ENCODE data around the gene TBC1D14. TPM values are rescaled to one million over a fixed set of nuclear protein-coding genes. Genes with fewer than 3 reads are reported as not detected.

Gene TBC1D14
- total and polyA plus RNA-seq, 10 of the 15 experiments (the other 5 are each of a cell fraction or from before 2014, with no cell fraction given), result 0.87 to 39.3 (median 30.1) TPM

DNA sequence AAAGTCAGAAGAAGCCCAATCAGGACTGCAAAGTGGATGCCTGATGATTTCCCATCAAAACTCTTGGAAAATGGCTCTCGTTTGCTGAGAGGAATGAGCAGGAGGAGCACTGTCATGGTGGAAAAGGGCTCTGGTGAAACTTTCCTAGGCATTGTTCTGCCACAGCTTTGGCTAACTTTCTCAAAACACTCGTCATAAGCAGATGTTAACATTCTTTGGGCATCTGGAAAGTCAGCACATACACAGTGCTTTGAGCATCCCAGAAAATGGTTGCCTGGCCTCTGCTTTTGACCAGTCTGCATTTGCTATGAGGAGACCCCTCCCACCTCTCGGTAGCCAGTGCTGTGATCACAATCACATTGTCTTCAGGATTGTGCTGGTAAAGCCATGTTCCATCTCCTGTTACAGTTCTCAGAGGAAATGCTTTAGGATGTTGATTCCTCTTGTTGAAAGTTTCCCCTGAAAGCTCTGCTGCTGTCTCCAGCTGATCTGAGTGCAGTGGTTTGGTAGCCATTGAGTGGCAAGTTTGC, 25.2 kb upstream of the TBC1D14 start:
- no peak for DNase-seq (ENCODE audit: low read depth, low spot score)
- no peak overlapping the region for H2AFZ ChIP-seq (ENCODE audit: control insufficient read depth, low read depth, low read length)
- ChIA-PET RAD21 (ENCODE audit: unreplicated experiment) (interaction anchor here (1.5 to 3.3 kb wide), 3 partner anchors 11 to 164 kb away, joined by 4 to 15 read pairs (median 13); no protein-coding TSS in a partner anchor), CTCF (interaction anchor here (1.0 to 6.6 kb wide), 4 partner anchors 11 to 196 kb away, joined by 3 to 64 read pairs (median 40); partner anchors contain the start of gene BLOC1S4), SMC1A (ENCODE audit: uncharacterized antibody, unreplicated experiment) (interaction anchor here (1.9 to 2.7 kb wide), 5 partner anchors 11 to 168 kb away, joined by 9 to 20 read pairs (median 18); partner anchors contain the start of gene BLOC1S4), POLR2A (no interaction called here)
- WGBS (ENCODE audit: insufficient coverage, insufficient replicate concordance, low lambda C conversion rate, missing lambda C conversion rate), result 79% methylated on average over 3 of the region's 3 CpGs
- ATAC-seq, result no peak
- no peaks in the 10 kb centered on the region for H3K79me2 ChIP-seq (ENCODE audit: control insufficient read depth, insufficient read depth, low read length)
- no peaks in the 10 kb centered on the region for H3K4me1 ChIP-seq (ENCODE audit: control insufficient read depth, insufficient read depth, low read length)
- no peaks in the 10 kb centered on the region for H3K27me3 ChIP-seq (replicated peaks in 1 of 2; ENCODE audit: control insufficient read depth in 2 of 2, insufficient read depth in 2 of 2, low read length in 1 of 2)
- in situ Hi-C loops (cut with MboI), result no loop called here
- no peaks in the 10 kb centered on the region; the same call in 2 of the 3 replicates for H3K9me3 ChIP-seq (replicated peaks; ENCODE audit: control insufficient read depth, insufficient read depth, low read length)
- H3K4me3 ChIP-seq, result no peak overlapping the region
- H3K4me2 ChIP-seq (ENCODE audit: control insufficient read depth, insufficient read depth), result no peak overlapping the region
- intact Hi-C loops (cut with micrococcal nuclease; ENCODE audit: unreplicated experiment), result no loop called here
- no peak overlapping the region for H3K27ac ChIP-seq (ENCODE audit: control insufficient read depth, insufficient read depth)
- no peak for FAIRE-seq
- H3K36me3 ChIP-seq (ENCODE audit: control insufficient read depth in 2 of 2, insufficient read depth in 2 of 2, low read length in 1 of 2), result peaks cover 7 to 10% of the 10 kb centered on the region in 2 experiments; a peak in 3 of 4 replicates
- no peak overlapping the region for H3K9ac ChIP-seq (ENCODE audit: control insufficient read depth, insufficient read depth, low read length)
- BruUV-seq (replicated peaks), result no TSS peak
- H4K20me1 ChIP-seq (ENCODE audit: control insufficient read depth, insufficient read depth), result no peaks in the 10 kb centered on the region
- no peak for TF ChIP-seq SMARCA5 (IDR thresholded peaks at IDR 0.05)
- TF ChIP-seq, protein P1, sequence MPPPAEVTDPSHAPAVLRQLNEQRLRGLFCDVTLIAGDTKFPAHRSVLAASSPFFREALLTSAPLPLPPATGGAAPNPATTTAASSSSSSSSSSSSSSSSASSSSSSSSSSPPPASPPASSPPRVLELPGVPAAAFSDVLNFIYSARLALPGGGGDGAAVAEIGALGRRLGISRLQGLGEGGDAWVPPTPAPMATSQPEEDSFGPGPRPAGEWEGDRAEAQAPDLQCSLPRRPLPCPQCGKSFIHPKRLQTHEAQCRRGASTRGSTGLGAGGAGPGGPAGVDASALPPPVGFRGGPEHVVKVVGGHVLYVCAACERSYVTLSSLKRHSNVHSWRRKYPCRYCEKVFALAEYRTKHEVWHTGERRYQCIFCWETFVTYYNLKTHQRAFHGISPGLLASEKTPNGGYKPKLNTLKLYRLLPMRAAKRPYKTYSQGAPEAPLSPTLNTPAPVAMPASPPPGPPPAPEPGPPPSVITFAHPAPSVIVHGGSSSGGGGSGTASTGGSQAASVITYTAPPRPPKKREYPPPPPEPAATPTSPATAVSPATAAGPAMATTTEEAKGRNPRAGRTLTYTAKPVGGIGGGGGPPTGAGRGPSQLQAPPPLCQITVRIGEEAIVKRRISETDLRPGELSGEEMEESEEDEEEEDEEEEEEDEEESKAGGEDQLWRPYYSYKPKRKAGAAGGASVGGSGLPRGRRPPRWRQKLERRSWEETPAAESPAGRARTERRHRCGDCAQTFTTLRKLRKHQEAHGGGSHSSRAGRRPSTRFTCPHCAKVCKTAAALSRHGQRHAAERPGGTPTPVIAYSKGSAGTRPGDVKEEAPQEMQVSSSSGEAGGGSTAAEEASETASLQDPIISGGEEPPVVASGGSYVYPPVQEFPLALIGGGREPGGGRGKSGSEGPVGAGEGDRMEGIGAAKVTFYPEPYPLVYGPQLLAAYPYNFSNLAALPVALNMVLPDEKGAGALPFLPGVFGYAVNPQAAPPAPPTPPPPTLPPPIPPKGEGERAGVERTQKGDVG (CRISPR knock-in tag; IDR thresholded peaks at IDR 0.05), result no peak
- TF ChIP-seq, protein P2, sequence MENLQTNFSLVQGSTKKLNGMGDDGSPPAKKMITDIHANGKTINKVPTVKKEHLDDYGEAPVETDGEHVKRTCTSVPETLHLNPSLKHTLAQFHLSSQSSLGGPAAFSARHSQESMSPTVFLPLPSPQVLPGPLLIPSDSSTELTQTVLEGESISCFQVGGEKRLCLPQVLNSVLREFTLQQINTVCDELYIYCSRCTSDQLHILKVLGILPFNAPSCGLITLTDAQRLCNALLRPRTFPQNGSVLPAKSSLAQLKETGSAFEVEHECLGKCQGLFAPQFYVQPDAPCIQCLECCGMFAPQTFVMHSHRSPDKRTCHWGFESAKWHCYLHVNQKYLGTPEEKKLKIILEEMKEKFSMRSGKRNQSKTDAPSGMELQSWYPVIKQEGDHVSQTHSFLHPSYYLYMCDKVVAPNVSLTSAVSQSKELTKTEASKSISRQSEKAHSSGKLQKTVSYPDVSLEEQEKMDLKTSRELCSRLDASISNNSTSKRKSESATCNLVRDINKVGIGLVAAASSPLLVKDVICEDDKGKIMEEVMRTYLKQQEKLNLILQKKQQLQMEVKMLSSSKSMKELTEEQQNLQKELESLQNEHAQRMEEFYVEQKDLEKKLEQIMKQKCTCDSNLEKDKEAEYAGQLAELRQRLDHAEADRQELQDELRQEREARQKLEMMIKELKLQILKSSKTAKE (IDR thresholded peaks at IDR 0.05; ENCODE audit: low read depth, poor library complexity, severe bottlenecking), result no peak
- TF ChIP-seq, protein P3, sequence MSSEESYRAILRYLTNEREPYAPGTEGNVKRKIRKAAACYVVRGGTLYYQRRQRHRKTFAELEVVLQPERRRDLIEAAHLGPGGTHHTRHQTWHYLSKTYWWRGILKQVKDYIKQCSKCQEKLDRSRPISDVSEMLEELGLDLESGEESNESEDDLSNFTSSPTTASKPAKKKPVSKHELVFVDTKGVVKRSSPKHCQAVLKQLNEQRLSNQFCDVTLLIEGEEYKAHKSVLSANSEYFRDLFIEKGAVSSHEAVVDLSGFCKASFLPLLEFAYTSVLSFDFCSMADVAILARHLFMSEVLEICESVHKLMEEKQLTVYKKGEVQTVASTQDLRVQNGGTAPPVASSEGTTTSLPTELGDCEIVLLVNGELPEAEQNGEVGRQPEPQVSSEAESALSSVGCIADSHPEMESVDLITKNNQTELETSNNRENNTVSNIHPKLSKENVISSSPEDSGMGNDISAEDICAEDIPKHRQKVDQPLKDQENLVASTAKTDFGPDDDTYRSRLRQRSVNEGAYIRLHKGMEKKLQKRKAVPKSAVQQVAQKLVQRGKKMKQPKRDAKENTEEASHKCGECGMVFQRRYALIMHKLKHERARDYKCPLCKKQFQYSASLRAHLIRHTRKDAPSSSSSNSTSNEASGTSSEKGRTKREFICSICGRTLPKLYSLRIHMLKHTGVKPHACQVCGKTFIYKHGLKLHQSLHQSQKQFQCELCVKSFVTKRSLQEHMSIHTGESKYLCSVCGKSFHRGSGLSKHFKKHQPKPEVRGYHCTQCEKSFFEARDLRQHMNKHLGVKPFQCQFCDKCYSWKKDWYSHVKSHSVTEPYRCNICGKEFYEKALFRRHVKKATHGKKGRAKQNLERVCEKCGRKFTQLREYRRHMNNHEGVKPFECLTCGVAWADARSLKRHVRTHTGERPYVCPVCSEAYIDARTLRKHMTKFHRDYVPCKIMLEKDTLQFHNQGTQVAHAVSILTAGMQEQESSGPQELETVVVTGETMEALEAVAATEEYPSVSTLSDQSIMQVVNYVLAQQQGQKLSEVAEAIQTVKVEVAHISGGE (CRISPR knock-in tag; IDR thresholded peaks at IDR 0.05), result no peak
- TF ChIP-seq, protein P4, sequence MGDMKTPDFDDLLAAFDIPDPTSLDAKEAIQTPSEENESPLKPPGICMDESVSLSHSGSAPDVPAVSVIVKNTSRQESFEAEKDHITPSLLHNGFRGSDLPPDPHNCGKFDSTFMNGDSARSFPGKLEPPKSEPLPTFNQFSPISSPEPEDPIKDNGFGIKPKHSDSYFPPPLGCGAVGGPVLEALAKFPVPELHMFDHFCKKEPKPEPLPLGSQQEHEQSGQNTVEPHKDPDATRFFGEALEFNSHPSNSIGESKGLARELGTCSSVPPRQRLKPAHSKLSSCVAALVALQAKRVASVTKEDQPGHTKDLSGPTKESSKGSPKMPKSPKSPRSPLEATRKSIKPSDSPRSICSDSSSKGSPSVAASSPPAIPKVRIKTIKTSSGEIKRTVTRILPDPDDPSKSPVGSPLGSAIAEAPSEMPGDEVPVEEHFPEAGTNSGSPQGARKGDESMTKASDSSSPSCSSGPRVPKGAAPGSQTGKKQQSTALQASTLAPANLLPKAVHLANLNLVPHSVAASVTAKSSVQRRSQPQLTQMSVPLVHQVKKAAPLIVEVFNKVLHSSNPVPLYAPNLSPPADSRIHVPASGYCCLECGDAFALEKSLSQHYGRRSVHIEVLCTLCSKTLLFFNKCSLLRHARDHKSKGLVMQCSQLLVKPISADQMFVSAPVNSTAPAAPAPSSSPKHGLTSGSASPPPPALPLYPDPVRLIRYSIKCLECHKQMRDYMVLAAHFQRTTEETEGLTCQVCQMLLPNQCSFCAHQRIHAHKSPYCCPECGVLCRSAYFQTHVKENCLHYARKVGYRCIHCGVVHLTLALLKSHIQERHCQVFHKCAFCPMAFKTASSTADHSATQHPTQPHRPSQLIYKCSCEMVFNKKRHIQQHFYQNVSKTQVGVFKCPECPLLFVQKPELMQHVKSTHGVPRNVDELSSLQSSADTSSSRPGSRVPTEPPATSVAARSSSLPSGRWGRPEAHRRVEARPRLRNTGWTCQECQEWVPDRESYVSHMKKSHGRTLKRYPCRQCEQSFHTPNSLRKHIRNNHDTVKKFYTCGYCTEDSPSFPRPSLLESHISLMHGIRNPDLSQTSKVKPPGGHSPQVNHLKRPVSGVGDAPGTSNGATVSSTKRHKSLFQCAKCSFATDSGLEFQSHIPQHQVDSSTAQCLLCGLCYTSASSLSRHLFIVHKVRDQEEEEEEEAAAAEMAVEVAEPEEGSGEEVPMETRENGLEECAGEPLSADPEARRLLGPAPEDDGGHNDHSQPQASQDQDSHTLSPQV (IDR thresholded peaks at IDR 0.05), result no peak
- no peak for TF ChIP-seq ZNF207 (IDR thresholded peaks at IDR 0.05; ENCODE audit: borderline replicate concordance)
- no peak for TF ChIP-seq HDGF (IDR thresholded peaks at IDR 0.05)
- no peak for TF ChIP-seq NR2C1 (IDR thresholded peaks at IDR 0.05)
- TF ChIP-seq SUZ12 (IDR thresholded peaks at IDR 0.05; ENCODE audit: unreplicated experiment), result no peak
